Measurements from ENCODE around the gene HSPA4L. TPM values are rescaled to one million over a fixed set of nuclear protein-coding genes. Genes with fewer than 3 reads are reported as not detected.

Gene HSPA4L
- not detected in 2 replicates for total RNA-seq
- 0.16 TPM for total RNA-seq (2013)
- not detected in 2 replicates for polyA plus RNA-seq
- 0.07 TPM in 1 of 2 replicates, not detected in the other for polyA minus RNA-seq

- H3K27ac Mint-ChIP-seq, result peak within 1 kb of the TSS; percentile 76
- H3K4me3 Mint-ChIP-seq, result peak within 1 kb of the TSS; percentile 97
- H3K27ac ChIP-seq (ENCODE audit: low read length in 2 of 2), result no peak within 1 kb of the TSS
- H3K79me2 ChIP-seq (ENCODE audit: control insufficient read depth, insufficient read depth, low read length), result no peaks in the 10 kb centered on the region
- DNase-seq (peak; percentile 74), ATAC-seq (ENCODE audit: low read depth) (peak; percentile 56)
- peaks cover 0 to 15% (median 0%) of the 10 kb centered on the region in 3 donors for H3K9me3 ChIP-seq (ENCODE audit: control extremely low read depth in 1 of 3, control insufficient read depth in 2 of 3, insufficient read depth in 1 of 3, low read length in 2 of 3)
- no peaks in the 10 kb centered on the region for H4K20me1 ChIP-seq (ENCODE audit: control insufficient read depth, insufficient read depth, low read length, poor library complexity, severe bottlenecking)
- H3K4me3 ChIP-seq (ENCODE audit: control extremely low read depth in 1 of 5, extremely low read depth in 1 of 5, insufficient read depth in 1 of 5, low read depth in 2 of 5, low read length in 4 of 5), result peak within 1 kb of the TSS; percentile 41 to 66 (median 57)
- TF ChIP-seq EZH2 (IDR thresholded peaks at IDR 0.05; ENCODE audit: borderline replicate concordance, insufficient read depth, low read depth, low read length, poor library complexity, severe bottlenecking), result peak; percentile 42
- TF ChIP-seq, protein P1, sequence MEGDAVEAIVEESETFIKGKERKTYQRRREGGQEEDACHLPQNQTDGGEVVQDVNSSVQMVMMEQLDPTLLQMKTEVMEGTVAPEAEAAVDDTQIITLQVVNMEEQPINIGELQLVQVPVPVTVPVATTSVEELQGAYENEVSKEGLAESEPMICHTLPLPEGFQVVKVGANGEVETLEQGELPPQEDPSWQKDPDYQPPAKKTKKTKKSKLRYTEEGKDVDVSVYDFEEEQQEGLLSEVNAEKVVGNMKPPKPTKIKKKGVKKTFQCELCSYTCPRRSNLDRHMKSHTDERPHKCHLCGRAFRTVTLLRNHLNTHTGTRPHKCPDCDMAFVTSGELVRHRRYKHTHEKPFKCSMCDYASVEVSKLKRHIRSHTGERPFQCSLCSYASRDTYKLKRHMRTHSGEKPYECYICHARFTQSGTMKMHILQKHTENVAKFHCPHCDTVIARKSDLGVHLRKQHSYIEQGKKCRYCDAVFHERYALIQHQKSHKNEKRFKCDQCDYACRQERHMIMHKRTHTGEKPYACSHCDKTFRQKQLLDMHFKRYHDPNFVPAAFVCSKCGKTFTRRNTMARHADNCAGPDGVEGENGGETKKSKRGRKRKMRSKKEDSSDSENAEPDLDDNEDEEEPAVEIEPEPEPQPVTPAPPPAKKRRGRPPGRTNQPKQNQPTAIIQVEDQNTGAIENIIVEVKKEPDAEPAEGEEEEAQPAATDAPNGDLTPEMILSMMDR (IDR thresholded peaks at IDR 0.05), result no peak
- peak within 1 kb of the TSS; percentile 72 for H2AFZ ChIP-seq (ENCODE audit: insufficient read depth, low read depth, low read length, poor library complexity, severe bottlenecking)
- WGBS (ENCODE audit: insufficient coverage), result under 1% methylated on average over 62 of the region's 63 CpGs
- peaks cover 49% of the 10 kb centered on the region for H3K27me3 Mint-ChIP-seq
- no peaks in the 10 kb centered on the region for H3K36me3 ChIP-seq (replicated peaks in 1 of 2; ENCODE audit: control extremely low read depth in 1 of 2, control insufficient read depth in 1 of 2, extremely low read depth in 1 of 2, insufficient read depth in 2 of 2, low read length in 1 of 2)
- CTCF ChIA-PET, result no interaction called here
- POLR2A ChIA-PET, result no interaction called here
- H3K27me3 ChIP-seq (replicated peaks in 1 of 4; ENCODE audit: control extremely low read depth in 1 of 4, control insufficient read depth in 3 of 4, insufficient read depth in 4 of 4, low read length in 3 of 4), result peaks cover 2 to 44% (median 35%) of the 10 kb centered on the region in 4 experiments
- H3K9ac ChIP-seq (ENCODE audit: low read length), result peak within 1 kb of the TSS; percentile 62
- H3K4me1 ChIP-seq (ENCODE audit: control insufficient read depth in 2 of 2, insufficient read depth in 2 of 2, low read length in 2 of 2), result peaks cover 21% of the 10 kb centered on the region in 2 donors
- intact Hi-C loops (cut with micrococcal nuclease), result no loop called here
- peak within 1 kb of the TSS; percentile 89 for H3K4me2 ChIP-seq (replicated peaks; ENCODE audit: low read depth, low read length, poor library complexity, severe bottlenecking)
- no peaks in the 10 kb centered on the region for H3K9me3 Mint-ChIP-seq (ENCODE audit: insufficient read depth)
- peaks cover 20% of the 10 kb centered on the region for H3K4me1 Mint-ChIP-seq
Measured at GRCh38 chr4:127782275-127783025, at the start of gene HSPA4L. HSPA4L (plus strand) TSS chr4:127782322; CDS start chr4:127782551, 229 bp downstream.
